Epithelial cell of esophagus (primary cell): ENCODE data around the gene USF2.
A peak's percentile ranks its signal among the peaks of the same experiment; 100 is the strongest.

Experiments used
- DNase-seq: peaks from one replicate; pipeline ENCODE4 v3.0.0; 2010; ENCODE audit warnings: low read depth
- H3K4me3 ChIP-seq: 2 replicates; pipeline ENCODE4 v1.5.1; 2011; ENCODE audit warnings: mild to moderate bottlenecking, low read length, control low read depth
- CTCF ChIP-seq: IDR thresholded peaks from 2 replicates; pipeline ENCODE4 v1.5.1; 2011; ENCODE audit warnings: low read depth, mild to moderate bottlenecking, low read length, control low read depth, inconsistent platforms; ENCODE audit not compliant: insufficient read depth; ENCODE audit errors: missing control alignments

Gene USF2

GRCh38 chr19:35267818-35268535 lies 785 bp upstream of the USF2 start:
- H3K4me3 ChIP-seq = peak overlapping the region; percentile 81

DNA sequence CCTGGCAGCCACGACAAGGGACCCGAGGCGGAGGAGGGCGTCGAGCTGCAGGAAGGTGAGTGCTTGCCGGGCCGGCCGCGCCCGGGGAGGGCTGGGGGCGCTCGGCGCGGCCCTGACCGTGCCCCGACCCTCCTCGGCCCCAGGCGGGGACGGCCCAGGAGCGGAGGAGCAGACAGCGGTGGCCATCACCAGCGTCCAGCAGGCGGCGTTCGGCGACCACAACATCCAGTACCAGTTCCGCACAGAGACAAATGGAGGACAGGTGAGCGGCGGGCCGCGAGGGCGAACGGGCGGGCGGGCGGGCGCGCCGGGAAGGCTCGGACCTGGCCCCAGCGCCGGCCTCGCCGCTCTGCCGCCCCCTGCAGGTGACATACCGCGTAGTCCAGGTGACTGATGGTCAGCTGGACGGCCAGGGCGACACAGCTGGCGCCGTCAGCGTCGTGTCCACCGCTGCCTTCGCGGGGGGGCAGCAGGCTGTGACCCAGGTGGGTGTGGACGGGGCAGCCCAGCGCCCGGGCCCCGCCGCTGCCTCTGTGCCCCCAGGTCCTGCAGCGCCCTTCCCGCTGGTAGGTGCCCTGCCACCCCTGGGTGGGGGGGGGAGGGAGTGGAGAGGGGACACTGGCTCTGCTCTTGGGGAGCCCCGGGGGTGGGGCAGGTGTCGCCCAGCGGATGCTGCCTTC lies 816 bp downstream of the USF2 start:
- DNase-seq = peak; percentile 85
- peak; percentile 55 for TF ChIP-seq CTCF
- H3K4me3 ChIP-seq = peak overlapping the region; percentile 41

More at GRCh38 chr19:35267818-35268535, 785 bp upstream of the USF2 start:
- TF ChIP-seq CTCF = no peak
- DNase-seq = peak; percentile 74

DNA sequence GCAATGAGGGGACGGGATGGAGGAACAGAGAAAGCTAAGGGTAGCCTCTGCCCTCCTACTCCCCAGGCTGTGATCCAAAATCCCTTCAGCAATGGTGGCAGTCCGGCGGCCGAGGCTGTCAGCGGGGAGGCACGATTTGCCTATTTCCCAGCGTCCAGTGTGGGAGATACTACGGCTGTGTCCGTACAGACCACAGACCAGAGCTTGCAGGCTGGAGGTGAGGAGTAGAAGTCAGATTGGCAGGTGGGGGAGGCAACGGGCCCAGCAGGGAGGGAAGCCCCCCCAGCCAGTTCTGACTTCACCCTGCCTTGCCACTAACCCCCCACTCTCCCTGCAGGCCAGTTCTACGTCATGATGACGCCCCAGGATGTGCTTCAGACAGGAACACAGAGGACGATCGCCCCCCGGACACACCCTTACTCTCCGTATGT lies 1.6 kb downstream of the USF2 start:
- H3K4me3 ChIP-seq = no peak overlapping the region

DNA sequence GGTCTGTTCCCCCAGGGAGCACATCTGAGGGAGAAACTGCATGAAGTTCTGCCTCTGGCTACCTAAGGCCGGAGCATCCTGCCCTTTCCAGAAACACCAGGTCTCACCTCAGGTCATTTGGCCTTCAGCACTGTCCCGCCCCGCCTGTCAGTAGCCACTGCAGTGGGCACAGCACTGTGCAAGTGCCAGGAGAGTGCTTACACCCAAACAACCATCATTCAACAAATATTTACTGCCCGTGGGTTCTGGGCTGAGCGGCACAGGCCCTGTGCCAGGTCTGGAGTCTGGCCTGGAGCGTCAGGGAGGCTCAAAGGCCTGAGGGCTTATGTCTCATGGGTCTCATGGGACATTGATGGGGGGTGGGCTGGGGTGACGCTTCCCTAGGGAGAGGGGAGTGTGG lies 2.8 kb downstream of the USF2 start:
- no peak overlapping the region for H3K4me3 ChIP-seq
- no peak for TF ChIP-seq CTCF

More for the DNA sequence above, 1.6 kb downstream of the USF2 start:
- no peak for DNase-seq
- no peak for TF ChIP-seq CTCF

GRCh38 chr19:35272122-35272719 lies 3.5 kb downstream of the USF2 start:
- DNase-seq = no peak
- H3K4me3 ChIP-seq = no peak overlapping the region
- TF ChIP-seq CTCF = no peak

More for the DNA sequence above, 2.8 kb downstream of the USF2 start:
- no peak for DNase-seq

- H3K4me3 ChIP-seq = no peak overlapping the region
- DNase-seq = no peak
Measured at GRCh38 chr19:35272954-35273649, 4.3 kb downstream of the USF2 start.

More at GRCh38 chr19:35272954-35273649, 4.3 kb downstream of the USF2 start:
- TF ChIP-seq CTCF = no peak
